Activated naive CD4-positive, alpha-beta T cell treated with anti-CD3 and anti-CD28 coated beads, Interleukin-2, amount 50 U/mL, for 72 hours (primary cell): ENCODE results near the gene ERO1B. TPM values are rescaled to one million over a fixed set of nuclear protein-coding genes. Genes with fewer than 3 reads are reported as not detected.

Experiments used
- ATAC-seq, 2 donors: fragments of 150-1000 bp; cut with Tn5 transposase; 2 replicates each; pipeline ENCODE4 v1.10.0; 2021; ENCODE audit warnings: mild to moderate bottlenecking in 2 of 2, moderate library complexity in 2 of 2
- DNase-seq, 2 donors: peaks; one replicate each; pipeline ENCODE4 v3.0.0; 2021 to 2022; ENCODE audit warnings: low spot score in 2 of 2
- H3K27ac Mint-ChIP-seq, 2 donors: one replicate each; pipeline ENCODE4 v1.8.0; 2022; ENCODE audit warnings: mild to moderate bottlenecking in 2 of 2, mixed read lengths in 2 of 2
- H3K36me3 Mint-ChIP-seq, 2 donors: one replicate each; pipeline ENCODE4 v1.8.0; 2022; ENCODE audit warnings: mixed read lengths in 2 of 2
- H3K9me3 Mint-ChIP-seq, 2 donors: one replicate each; pipeline ENCODE4 v1.8.0; 2022; ENCODE audit warnings: mixed read lengths in 2 of 2
- total RNA-seq, 2 donors: library from RNA; stranded (reverse); gene quantifications; one replicate each; pipeline ENCODE4 v1.2.3, GENCODE V29; 2022

The ERO1B gene
- total RNA-seq, 2 donors from 2014 or later: 2.8 to 5.0 TPM

DNA sequence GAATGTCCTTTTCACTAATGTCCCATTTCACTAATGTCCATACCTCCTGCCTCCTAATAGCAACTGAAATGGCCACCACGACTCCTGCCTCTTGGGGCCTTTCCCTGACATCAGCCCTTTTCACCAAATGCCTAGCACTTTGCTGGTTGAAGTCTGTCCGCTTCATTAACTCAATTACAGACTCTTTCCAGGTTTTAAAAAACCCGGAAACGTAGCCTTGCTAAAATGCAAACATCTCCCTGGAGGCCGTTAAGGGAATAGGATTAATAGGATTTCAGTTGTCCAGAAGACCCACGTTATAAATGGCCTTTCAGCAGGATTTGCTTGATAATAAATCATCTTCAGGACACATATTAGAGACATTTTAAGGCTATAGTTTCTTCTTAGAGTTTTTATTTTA lies 25.7 kb upstream of the ERO1B start:
- no peak overlapping the region for H3K27ac Mint-ChIP-seq
- H3K9me3 Mint-ChIP-seq: no peaks in the 10 kb centered on the region
- DNase-seq (no peak), ATAC-seq (no peak)
- H3K36me3 Mint-ChIP-seq: no peaks in the 10 kb centered on the region

DNA sequence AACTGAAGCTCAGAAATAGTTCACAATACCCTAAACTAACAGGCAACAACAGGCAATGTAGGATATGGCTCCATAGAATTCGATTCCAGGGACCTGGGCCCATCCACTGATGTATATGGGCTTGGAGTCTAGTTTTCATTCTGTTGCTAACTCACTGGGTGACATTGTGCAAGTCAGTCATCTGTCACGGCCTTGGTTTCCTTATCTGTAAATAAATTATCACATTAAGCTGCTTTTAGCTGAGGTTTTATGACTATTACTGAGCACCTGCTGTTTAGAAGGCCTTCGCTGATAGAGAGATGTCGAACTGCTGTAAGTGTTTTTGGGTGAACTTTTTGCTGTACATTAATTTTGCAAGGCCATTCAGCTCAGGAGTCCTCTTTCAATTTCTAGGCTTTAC lies 22.9 kb upstream of the ERO1B start:
- H3K9me3 Mint-ChIP-seq: no peaks in the 10 kb centered on the region
- no peak overlapping the region for H3K27ac Mint-ChIP-seq
- DNase-seq: no peak
- no peak for ATAC-seq
- H3K36me3 Mint-ChIP-seq: no peaks in the 10 kb centered on the region

DNA sequence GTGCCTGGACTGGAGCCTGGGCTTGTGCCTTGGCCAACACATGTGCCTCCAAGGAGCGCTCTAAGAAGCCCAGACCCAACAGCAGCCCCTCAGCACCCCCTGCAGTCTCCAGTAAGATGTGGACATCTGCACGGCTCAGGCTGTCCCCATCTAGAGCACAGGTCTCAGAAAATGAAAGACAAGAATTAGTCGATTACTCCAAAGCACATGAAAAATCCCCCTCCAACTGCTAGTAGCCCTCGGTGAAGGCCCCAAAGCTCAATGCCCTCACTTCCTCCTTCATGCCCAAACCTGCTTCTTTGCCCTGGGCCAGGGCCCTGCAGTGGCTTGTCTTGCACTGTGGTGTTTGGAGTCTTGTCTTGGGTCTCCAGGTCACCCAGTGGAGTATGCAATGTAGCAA lies 21.9 kb upstream of the ERO1B start:
- DNase-seq: no peak
- Mint-ChIP-seq H3K27ac (no peak overlapping the region), H3K9me3 (no peaks in the 10 kb centered on the region), H3K36me3 (no peaks in the 10 kb centered on the region)
- ATAC-seq: peak in 1 of 2 donors; percentile 37

- Mint-ChIP-seq H3K9me3 (no peaks in the 10 kb centered on the region), H3K36me3 (no peaks in the 10 kb centered on the region), H3K27ac (no peak overlapping the region)
- ATAC-seq: peak in 1 of 2 donors; percentile 91
- no peak for DNase-seq
Observed at GRCh38 chr1:236302941-236303340, 21.2 kb upstream of the ERO1B start.

DNA sequence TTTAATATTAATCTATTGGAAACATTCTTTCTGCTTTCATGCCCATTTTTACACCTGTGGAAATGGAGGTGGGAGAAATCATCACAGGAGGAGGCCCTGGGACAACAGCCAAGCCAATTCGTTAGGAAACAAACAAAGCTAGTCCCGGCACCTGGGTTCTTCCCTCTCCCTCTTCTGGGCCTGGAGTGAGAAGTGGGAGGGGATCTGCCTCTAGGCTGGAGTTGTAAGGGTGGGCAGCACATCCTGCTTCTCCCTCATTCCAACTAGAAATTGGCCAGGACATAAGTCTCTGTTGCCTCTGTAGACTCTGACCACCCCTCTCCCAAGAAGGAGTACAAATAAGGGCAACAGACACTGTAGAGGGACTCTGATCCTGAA lies 20.2 kb upstream of the ERO1B start:
- no peaks in the 10 kb centered on the region for H3K36me3 Mint-ChIP-seq
- H3K9me3 Mint-ChIP-seq: no peaks in the 10 kb centered on the region
- no peak overlapping the region for H3K27ac Mint-ChIP-seq
- ATAC-seq (no peak), DNase-seq (no peak)

DNA sequence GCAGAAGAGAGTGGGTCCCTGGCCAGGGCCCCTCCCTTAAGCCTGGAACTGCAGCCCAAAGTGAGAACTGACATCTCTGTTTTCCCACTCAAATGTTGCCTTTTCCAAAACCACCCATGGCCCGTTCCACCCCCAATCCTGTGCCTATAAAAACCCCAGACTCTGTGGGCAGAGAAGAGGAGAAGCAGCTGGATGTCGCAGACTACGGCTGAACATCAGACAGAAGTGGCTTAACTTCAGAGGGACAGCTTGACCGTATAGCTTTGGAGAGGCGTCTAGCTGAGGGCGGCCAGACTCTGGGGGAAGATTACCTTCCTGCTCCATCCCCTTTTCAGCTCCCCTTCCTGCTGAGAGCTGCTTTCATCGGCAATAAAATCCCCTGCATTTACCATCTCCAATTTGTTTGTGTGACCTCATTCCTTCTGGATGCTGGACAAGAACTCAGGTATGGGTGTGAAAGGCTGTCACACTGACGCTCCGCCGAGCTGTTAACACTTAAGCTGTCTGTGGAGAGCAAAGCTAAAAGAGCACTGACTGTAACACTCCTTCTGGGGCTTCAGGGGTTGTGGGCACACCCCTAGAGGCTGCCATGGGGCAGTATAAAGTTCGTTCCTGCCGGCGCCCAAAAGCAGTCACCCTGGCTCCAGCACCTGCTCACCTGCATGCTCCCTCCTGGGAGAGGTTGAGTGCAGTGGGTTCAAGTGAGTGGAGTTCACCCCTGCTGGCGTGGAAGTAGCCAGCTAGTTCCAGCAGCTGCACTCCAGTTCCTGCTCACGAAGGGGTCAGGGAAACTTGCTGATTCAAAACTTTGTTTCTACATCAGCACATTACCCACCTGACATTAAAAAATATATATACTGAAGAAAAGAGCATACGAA lies 19.6 kb upstream of the ERO1B start:
- Mint-ChIP-seq H3K36me3 (no peaks in the 10 kb centered on the region), H3K9me3 (no peaks in the 10 kb centered on the region), H3K27ac (no peak overlapping the region)
- no peak for ATAC-seq
- DNase-seq: no peak

DNA sequence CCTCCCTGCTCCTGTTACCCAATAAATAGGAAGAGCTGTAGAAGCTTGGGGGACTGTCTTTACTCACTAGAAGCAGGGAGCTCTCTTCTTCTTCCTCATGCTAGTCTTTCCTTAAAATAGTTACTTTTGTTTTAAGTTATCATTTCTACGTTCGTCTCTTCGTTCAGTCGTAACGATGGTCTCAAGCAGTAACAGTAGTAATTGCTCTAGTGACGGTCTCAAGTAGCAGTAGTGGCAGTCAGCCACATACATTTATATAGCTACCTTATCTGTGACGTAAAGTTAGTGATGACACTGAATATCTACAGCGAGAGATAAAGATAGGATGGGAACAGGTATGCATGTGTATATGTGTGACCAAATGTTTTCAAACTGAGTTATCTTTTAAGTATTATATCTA lies 15.4 kb upstream of the ERO1B start:
- H3K9me3 Mint-ChIP-seq: no peaks in the 10 kb centered on the region
- no peaks in the 10 kb centered on the region for H3K36me3 Mint-ChIP-seq
- DNase-seq (no peak), ATAC-seq (no peak)
- H3K27ac Mint-ChIP-seq: no peak overlapping the region

GRCh38 chr1:236292425-236292824 lies 10.7 kb upstream of the ERO1B start:
- no peaks in the 10 kb centered on the region for H3K36me3 Mint-ChIP-seq
- H3K9me3 Mint-ChIP-seq: no peaks in the 10 kb centered on the region
- H3K27ac Mint-ChIP-seq: no peak overlapping the region
- no peak for DNase-seq
- no peak for ATAC-seq

DNA sequence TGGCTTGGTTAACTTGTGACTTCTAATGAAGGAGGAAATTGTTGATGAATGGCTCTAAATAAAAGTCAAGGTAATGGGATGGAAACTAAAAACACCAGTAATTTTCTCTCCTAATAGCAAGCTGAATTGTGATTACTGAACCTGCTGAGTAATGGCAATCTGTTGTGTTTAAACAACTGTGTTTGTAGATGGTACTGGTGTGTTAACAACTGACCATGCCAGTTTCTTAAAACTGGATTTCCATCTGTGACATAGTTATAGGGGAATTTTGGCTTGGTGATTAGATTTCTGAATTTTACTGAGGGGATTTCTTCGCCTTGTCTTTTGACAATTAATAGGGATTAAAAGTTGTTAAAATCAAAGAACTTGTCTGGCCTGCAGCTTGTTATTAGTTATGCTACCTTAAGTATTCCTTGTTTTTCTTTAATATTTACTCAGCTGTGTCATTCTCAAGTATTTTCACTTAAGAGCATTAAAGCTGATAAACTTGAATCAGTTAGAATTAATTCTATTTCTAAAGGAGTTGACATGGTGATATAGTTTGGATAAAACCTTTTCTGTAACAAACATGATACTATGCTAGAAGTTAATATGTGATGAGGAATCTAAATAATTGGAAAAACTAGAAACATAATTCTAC lies 7.9 kb upstream of the ERO1B start:
- Mint-ChIP-seq H3K9me3 (no peaks in the 10 kb centered on the region), H3K36me3 (no peaks in the 10 kb centered on the region), H3K27ac (no peak overlapping the region)
- ATAC-seq (no peak), DNase-seq (no peak)

DNA sequence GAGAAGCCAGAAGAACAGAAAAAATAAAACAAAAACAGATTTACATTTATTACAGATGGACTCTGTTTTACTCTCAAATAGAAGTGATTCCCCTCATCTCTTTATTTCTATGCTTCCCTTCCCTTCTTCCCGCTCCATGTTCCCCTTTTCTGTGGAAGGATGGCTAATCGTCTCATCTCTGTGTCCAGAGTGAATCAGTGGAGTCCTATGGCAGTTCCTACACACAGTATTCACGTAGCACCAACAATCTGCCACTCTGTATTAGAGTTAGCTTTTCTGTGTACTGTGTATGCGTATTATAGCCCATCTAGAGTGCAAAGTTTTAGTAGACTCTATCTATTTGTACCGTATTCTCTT lies 6.8 kb upstream of the ERO1B start:
- Mint-ChIP-seq H3K36me3 (peaks cover 0 to 4% of the 10 kb centered on the region in 2 donors), H3K9me3 (no peaks in the 10 kb centered on the region), H3K27ac (no peak overlapping the region)
- DNase-seq (no peak), ATAC-seq (no peak)

- H3K36me3 Mint-ChIP-seq: peaks cover 0 to 10% of the 10 kb centered on the region in 2 donors
- H3K27ac Mint-ChIP-seq: no peak overlapping the region
- no peak for ATAC-seq
- DNase-seq: no peak
- H3K9me3 Mint-ChIP-seq: peaks cover 0 to 2% of the 10 kb centered on the region in 2 donors
Observed at GRCh38 chr1:236287757-236288619, 6.2 kb upstream of the ERO1B start.

DNA sequence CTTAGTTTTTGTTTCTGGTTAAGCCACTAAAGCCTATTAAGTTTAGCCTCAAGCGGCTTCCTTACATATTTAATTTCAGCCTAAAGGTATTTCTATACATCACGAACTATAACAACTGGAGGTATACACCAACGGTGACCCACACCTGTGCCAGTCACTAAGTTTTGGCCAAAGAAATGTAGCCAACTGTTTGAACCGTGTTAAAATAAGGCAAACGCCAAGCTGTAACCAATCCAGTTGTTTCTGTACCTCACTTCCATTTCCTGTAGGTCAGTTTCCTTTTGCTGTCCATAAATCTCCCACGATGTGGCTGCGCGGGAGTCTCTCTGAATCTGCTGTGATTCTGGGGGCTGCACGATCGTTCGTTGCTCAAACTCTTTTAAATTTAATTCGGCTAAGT lies 5.6 kb upstream of the ERO1B start:
- Mint-ChIP-seq H3K36me3 (peaks cover 0 to 11% of the 10 kb centered on the region in 2 donors), H3K27ac (no peak overlapping the region), H3K9me3 (peaks cover 0 to 6% of the 10 kb centered on the region in 2 donors)
- no peak for ATAC-seq
- DNase-seq: no peak

DNA sequence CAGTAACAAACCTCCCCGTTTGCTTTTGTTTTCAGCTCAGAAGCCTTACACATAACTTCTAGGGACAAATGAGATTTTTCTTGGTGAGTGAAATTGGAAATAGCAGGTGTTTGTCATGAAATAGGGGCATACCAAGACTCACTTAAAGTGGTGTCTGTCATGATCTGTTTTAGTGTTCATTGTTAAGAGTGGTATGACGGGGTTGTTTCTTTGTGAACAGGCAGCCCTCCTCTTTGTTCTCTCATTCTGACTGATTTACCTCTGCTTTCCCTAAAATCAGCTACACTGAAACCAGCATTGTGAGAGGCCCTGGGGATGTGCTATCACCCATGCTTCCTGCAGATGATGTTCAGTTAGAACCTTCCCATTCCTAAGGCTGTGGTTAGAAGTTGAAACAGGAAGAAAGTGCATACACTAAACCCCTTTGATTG lies 2.5 kb upstream of the ERO1B start:
- peak in 1 of 2 donors; percentile 45 for DNase-seq
- H3K36me3 Mint-ChIP-seq: peaks cover 0 to 11% of the 10 kb centered on the region in 2 donors
- ATAC-seq: peak; percentile 47 to 81

GRCh38 chr1:236282719-236283118 lies 961 bp upstream of the ERO1B start:
- ATAC-seq (no peak), DNase-seq (no peak)
- H3K36me3 Mint-ChIP-seq: peaks cover 0 to 11% of the 10 kb centered on the region in 2 donors
- peak overlapping the region in 1 of 2 donors; percentile 56 for H3K27ac Mint-ChIP-seq
- peaks cover 0 to 6% of the 10 kb centered on the region in 2 donors for H3K9me3 Mint-ChIP-seq

More for the DNA sequence above, 2.5 kb upstream of the ERO1B start:
- peak overlapping the region; percentile 67 to 92 for H3K27ac Mint-ChIP-seq
- peaks cover 0 to 6% of the 10 kb centered on the region in 2 donors for H3K9me3 Mint-ChIP-seq

GRCh38 chr1:236282425-236282716 lies 613 bp upstream of the ERO1B start:
- Mint-ChIP-seq H3K36me3 (peaks cover 0 to 14% of the 10 kb centered on the region in 2 donors), H3K27ac (peak overlapping the region; percentile 56 to 90), H3K9me3 (peaks cover 0 to 6% of the 10 kb centered on the region in 2 donors)
- DNase-seq (no peak), ATAC-seq (peak in 1 of 2 donors; percentile 32)

- ATAC-seq: peak in 1 of 2 donors; percentile 43
Observed at GRCh38 chr1:236281198-236281653, 532 bp downstream of the ERO1B start.

More at GRCh38 chr1:236281198-236281653, 532 bp downstream of the ERO1B start:
- peaks cover 1 to 23% of the 10 kb centered on the region in 2 donors for H3K36me3 Mint-ChIP-seq
- peak; percentile 35 to 63 for DNase-seq
- peaks cover 0 to 8% of the 10 kb centered on the region in 2 donors for H3K9me3 Mint-ChIP-seq
- peak overlapping the region; percentile 56 to 73 for H3K27ac Mint-ChIP-seq
